ENCODE measurements around the gene SLC35G4. TPM values are rescaled to one million over a fixed set of nuclear protein-coding genes. Genes with fewer than 3 reads are reported as not detected.

SLC35G4 gene
- total RNA-seq, 2 donors from 2014 or later, result not detected

DNA sequence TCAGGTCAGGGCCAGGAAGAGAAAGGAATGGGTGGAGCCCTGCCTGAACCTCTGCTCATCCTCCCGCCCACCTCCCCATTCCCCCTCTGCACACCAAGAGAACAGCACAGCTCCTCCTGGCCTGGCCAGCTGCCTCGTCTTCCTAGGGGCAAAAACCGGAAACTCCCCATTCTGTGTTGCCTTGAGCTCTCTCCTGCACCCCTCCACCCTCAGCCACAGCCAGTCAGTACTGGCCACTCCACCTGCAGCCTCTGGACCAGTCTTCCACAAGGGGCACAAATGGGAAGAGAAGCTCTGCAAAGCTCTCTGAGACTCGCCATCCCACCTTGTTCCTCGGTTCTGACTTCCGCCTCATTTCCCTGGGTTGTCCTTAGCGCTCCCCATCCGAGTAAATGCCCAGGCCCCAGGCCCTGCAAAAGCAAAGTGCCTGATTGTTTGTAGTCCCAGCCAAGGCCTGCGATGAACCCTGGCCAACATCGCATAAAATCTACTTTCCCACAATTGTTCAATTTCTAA, 39.3 kb upstream of the SLC35G4 start:
- no peak overlapping the region for H3K4me3 ChIP-seq
- DNase-seq, result no peak
- no peaks in the 10 kb centered on the region for H3K4me1 ChIP-seq
- 69 to 76% methylated on average over 9 to 10 of the region's 10 CpGs for WGBS, 2 donors
- H3K27ac ChIP-seq, result no peak overlapping the region
- intact Hi-C loops (cut with DNase I), result no loop called here
- no peaks in the 10 kb centered on the region for H3K9me3 ChIP-seq
- no peak for ATAC-seq
- H3K36me3 ChIP-seq (replicated peaks in 1 of 2; ENCODE audit: insufficient read depth in 1 of 2, low read depth in 2 of 2), result no peaks in the 10 kb centered on the region
- TF ChIP-seq, protein P1, sequence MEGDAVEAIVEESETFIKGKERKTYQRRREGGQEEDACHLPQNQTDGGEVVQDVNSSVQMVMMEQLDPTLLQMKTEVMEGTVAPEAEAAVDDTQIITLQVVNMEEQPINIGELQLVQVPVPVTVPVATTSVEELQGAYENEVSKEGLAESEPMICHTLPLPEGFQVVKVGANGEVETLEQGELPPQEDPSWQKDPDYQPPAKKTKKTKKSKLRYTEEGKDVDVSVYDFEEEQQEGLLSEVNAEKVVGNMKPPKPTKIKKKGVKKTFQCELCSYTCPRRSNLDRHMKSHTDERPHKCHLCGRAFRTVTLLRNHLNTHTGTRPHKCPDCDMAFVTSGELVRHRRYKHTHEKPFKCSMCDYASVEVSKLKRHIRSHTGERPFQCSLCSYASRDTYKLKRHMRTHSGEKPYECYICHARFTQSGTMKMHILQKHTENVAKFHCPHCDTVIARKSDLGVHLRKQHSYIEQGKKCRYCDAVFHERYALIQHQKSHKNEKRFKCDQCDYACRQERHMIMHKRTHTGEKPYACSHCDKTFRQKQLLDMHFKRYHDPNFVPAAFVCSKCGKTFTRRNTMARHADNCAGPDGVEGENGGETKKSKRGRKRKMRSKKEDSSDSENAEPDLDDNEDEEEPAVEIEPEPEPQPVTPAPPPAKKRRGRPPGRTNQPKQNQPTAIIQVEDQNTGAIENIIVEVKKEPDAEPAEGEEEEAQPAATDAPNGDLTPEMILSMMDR (IDR thresholded peaks at IDR 0.05), result no peak
- TF ChIP-seq POLR2A (IDR thresholded peaks at IDR 0.05), result no peak
- H3K27me3 ChIP-seq, result no peaks in the 10 kb centered on the region

DNA sequence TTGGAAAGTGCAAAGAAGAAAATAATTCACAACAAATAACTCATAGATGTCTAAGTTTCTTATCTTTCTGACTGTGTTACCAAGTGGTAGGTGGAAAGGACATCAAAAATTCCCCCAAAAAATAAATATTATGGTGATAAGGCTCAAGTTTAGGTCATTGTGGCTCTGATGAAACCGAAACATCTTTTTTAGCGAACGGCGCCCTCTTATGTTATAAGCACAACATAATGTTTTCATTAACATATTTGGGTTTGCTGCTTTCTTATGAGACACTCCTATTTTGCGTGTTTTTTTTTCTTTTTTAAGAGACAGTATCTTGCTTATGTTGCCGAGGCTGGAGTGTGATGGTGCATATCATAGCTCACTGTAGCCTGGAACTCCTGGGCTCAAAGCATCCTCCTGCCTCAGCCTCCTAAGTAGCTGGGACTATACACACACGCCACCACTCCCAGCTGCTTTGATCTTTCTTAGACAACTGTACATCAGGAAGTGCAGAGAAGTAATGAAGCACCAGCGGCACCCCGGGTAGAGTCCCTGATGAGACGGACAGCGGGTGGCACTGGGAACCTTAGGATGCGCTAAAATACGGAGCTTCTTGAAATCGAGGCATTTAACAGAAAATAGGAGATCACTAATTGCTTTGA, 38.5 kb upstream of the SLC35G4 start:
- H3K36me3 ChIP-seq (replicated peaks in 1 of 2; ENCODE audit: insufficient read depth in 1 of 2, low read depth in 2 of 2), result no peaks in the 10 kb centered on the region
- H3K4me1 ChIP-seq, result no peaks in the 10 kb centered on the region
- TF ChIP-seq POLR2A (IDR thresholded peaks at IDR 0.05), result no peak
- TF ChIP-seq, protein P1 (IDR thresholded peaks at IDR 0.05), result no peak
- no peaks in the 10 kb centered on the region for H3K9me3 ChIP-seq
- H3K27me3 ChIP-seq, result no peaks in the 10 kb centered on the region
- no peak overlapping the region for H3K4me3 ChIP-seq
- no peak for DNase-seq
- intact Hi-C loops (cut with DNase I), result no loop called here
- no peak for ATAC-seq
- H3K27ac ChIP-seq, result no peak overlapping the region
- 69 to 70% methylated on average over 14 of the region's 14 CpGs for WGBS, 2 donors

DNA sequence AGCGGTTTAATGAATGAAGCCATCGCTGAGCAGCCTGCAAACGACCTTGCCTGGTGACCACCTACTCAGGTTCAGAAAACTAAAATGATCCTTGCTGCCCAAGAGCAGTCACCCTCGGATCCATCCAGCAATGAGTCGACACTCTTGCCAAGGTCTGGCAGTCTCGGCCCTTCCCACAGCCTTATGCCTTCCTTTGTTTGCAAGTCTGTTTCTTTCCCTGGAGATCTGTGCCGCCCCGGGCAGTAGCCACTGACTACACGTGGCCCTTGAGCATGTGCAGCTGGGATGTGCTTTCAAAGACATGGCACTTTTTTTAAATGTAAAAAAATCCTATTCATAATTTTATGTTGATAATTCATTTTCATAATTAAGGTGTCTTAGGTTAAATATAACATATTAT, 37.2 kb upstream of the SLC35G4 start:
- H3K27ac ChIP-seq, result no peak overlapping the region
- 49 to 59% methylated on average over 9 of the region's 9 CpGs for WGBS, 2 donors
- TF ChIP-seq, protein P1 (IDR thresholded peaks at IDR 0.05), result no peak
- TF ChIP-seq POLR2A (IDR thresholded peaks at IDR 0.05), result no peak
- H3K4me1 ChIP-seq, result no peaks in the 10 kb centered on the region
- no peak for DNase-seq
- ATAC-seq, result no peak
- H3K4me3 ChIP-seq, result no peak overlapping the region
- no peaks in the 10 kb centered on the region for H3K36me3 ChIP-seq (replicated peaks in 1 of 2; ENCODE audit: insufficient read depth in 1 of 2, low read depth in 2 of 2)
- no peaks in the 10 kb centered on the region for H3K9me3 ChIP-seq
- no peaks in the 10 kb centered on the region for H3K27me3 ChIP-seq
- intact Hi-C loops (cut with DNase I), result no loop called here

DNA sequence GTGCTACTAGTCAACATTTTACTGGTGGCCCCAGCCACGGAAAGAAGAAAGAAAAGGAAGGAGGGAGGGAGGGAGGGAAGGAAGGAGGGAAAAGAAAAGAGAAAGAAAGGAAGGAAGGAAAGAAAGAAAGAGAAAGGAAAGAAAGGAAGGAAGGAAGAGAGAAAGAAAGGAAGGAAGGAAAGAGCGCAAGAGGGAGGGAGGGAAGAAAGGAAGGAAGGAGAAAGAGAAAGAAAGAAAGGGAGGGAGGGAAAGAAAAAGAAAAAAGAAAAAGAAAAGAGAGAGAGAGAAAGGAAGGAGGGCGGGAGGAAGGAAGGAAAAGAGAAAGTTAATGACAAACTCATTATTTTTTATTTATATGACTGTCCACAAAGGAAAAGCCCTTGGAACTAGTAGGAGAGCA, 34.9 kb upstream of the SLC35G4 start:
- no peaks in the 10 kb centered on the region for H3K27me3 ChIP-seq
- TF ChIP-seq, protein P1 (IDR thresholded peaks at IDR 0.05), result no peak
- no peak for TF ChIP-seq POLR2A (IDR thresholded peaks at IDR 0.05)
- WGBS, 2 donors, result 68 to 76% methylated on average over 3 of the region's 3 CpGs

More for the DNA sequence above, 34.9 kb upstream of the SLC35G4 start:
- H3K36me3 ChIP-seq (replicated peaks in 1 of 2; ENCODE audit: insufficient read depth in 1 of 2, low read depth in 2 of 2), result no peaks in the 10 kb centered on the region
- no peaks in the 10 kb centered on the region for H3K9me3 ChIP-seq
- ATAC-seq, result no peak
- H3K4me1 ChIP-seq, result no peaks in the 10 kb centered on the region
- H3K4me3 ChIP-seq, result no peak overlapping the region
- H3K27ac ChIP-seq, result no peak overlapping the region
- intact Hi-C loops (cut with DNase I), result no loop called here
- no peak for DNase-seq

Data from body of pancreas (tissue), 4 donors.